Nephron (organoid): ENCODE results near the gene CACNG5.

Source experiments
- H3K27ac Mint-ChIP-seq, 3 experiments: 2 replicates each; pipeline ENCODE4 v1.8.0; 2020; ENCODE audit warnings: mixed read lengths in 3 of 3, mild to moderate bottlenecking in 2 of 3, moderate library complexity in 1 of 3
- H3K27me3 Mint-ChIP-seq: 2 replicates; pipeline ENCODE4 v1.8.0; 2021; ENCODE audit warnings: low read depth, mild to moderate bottlenecking, moderate library complexity, mixed read lengths
- H3K36me3 Mint-ChIP-seq: 2 replicates; pipeline ENCODE4 v1.8.0; 2020; ENCODE audit warnings: low read depth, mixed read lengths
- H3K4me1 Mint-ChIP-seq: 2 replicates; pipeline ENCODE4 v1.8.0; 2020; ENCODE audit warnings: mixed read lengths
- H3K4me3 Mint-ChIP-seq, 3 experiments: 2 replicates each; pipeline ENCODE4 v1.8.0; 2020; ENCODE audit warnings: mild to moderate bottlenecking in 3 of 3, mixed read lengths in 3 of 3, moderate library complexity in 2 of 3
- H3K9me3 Mint-ChIP-seq: 2 replicates; pipeline ENCODE4 v1.8.0; 2020; ENCODE audit warnings: mixed read lengths
- TF ChIP-seq, protein P1 (sequence below), 3 experiments: fragments of 200-600 bp; sonication (generic); IDR thresholded peaks; one replicate each; pipeline ENCODE4 v1.5.0; 2021; ENCODE audit warnings: antibody characterized with exemption in 3 of 3; ENCODE audit not compliant: unreplicated experiment in 3 of 3

Gene CACNG5

DNA sequence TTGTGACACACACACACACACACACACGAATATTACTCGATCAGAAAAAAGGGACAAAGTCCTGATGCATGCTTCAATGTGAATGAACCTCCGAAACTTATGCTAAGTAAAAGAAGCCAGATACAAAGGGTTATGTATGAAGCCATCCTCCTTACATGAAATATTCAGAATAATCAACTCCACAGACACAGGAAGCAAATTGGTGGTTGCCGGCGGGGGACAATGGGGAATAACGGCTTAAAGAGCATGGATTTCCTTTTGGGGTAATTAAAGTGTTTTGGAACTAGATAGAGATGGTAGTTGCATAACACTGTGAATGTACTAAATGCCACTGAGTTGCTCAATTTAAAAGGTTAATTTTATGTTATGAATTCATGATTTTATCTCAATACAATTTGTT, 8.1 kb upstream of the CACNG5 start:
- Mint-ChIP-seq H3K4me3 (no peak overlapping the region), H3K9me3 (no peaks in the 10 kb centered on the region), H3K27me3 (peaks cover 10% of the 10 kb centered on the region)

DNA sequence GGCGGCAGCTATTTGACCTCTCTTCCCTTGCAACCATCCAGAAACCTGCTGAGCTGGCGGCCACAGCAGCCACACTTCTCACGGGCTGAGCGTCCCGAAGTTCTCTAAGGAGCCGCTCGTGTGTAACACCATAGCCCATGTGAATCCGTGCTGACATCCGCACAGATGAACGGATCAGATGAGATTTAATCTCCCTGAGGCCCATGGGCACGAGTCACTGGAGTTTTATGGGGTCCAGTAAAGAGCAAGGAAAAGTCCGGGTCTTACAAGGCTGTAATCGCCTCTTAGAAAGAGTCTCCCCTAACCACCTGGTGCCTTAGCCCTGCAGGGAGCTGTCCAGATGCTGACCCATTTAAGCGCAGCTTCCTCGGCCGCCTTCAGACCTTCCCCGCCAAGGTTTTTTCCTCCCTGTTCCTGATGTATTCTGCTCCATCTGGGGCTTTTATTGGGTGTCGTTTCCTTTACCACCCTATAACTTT, 5.5 kb upstream of the CACNG5 start:
- no peaks in the 10 kb centered on the region for H3K9me3 Mint-ChIP-seq
- H3K27me3 Mint-ChIP-seq, result peaks cover 34% of the 10 kb centered on the region
- H3K27ac Mint-ChIP-seq, result peak overlapping the region in 1 of 3 experiments; percentile 4
- TF ChIP-seq, protein P1, sequence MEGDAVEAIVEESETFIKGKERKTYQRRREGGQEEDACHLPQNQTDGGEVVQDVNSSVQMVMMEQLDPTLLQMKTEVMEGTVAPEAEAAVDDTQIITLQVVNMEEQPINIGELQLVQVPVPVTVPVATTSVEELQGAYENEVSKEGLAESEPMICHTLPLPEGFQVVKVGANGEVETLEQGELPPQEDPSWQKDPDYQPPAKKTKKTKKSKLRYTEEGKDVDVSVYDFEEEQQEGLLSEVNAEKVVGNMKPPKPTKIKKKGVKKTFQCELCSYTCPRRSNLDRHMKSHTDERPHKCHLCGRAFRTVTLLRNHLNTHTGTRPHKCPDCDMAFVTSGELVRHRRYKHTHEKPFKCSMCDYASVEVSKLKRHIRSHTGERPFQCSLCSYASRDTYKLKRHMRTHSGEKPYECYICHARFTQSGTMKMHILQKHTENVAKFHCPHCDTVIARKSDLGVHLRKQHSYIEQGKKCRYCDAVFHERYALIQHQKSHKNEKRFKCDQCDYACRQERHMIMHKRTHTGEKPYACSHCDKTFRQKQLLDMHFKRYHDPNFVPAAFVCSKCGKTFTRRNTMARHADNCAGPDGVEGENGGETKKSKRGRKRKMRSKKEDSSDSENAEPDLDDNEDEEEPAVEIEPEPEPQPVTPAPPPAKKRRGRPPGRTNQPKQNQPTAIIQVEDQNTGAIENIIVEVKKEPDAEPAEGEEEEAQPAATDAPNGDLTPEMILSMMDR (IDR thresholded peaks at IDR 0.05; ENCODE audit: unreplicated experiment in 3 of 3), result no peak
- H3K4me3 Mint-ChIP-seq, result peak overlapping the region in 1 of 3 experiments; percentile 20
- H3K4me1 Mint-ChIP-seq, result peaks cover 12% of the 10 kb centered on the region
- no peaks in the 10 kb centered on the region for H3K36me3 Mint-ChIP-seq

More for the DNA sequence above, 8.1 kb upstream of the CACNG5 start:
- Mint-ChIP-seq H3K36me3 (no peaks in the 10 kb centered on the region), H3K4me1 (peaks cover 12% of the 10 kb centered on the region), H3K27ac (no peak overlapping the region)
- TF ChIP-seq, protein P1 (IDR thresholded peaks at IDR 0.05; ENCODE audit: unreplicated experiment in 3 of 3), result no peak

DNA sequence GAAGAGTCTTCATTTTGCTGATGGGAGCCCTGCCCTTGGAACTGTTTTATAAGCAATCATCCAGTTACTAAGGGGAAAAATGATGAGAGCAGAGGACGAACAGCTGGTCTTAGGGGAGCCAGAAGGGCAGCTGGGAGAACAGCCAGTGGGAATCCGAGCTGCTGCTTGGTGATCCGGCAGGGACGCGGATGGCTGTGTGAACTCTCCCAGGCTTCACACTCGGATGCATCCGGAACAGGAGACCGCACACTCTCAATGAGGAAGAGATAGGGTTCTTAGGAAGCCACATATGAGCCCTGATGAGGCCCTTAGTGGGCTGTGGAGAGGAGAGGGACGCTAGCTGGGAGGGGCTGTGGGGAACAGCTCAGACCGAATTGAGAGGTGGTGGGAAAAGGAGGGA, 5.0 kb upstream of the CACNG5 start:
- TF ChIP-seq, protein P1 (IDR thresholded peaks at IDR 0.05; ENCODE audit: unreplicated experiment in 3 of 3), result no peak
- Mint-ChIP-seq H3K27ac (no peak overlapping the region), H3K4me1 (peaks cover 12% of the 10 kb centered on the region), H3K9me3 (no peaks in the 10 kb centered on the region), H3K27me3 (peaks cover 37% of the 10 kb centered on the region), H3K4me3 (no peak overlapping the region), H3K36me3 (no peaks in the 10 kb centered on the region)

DNA sequence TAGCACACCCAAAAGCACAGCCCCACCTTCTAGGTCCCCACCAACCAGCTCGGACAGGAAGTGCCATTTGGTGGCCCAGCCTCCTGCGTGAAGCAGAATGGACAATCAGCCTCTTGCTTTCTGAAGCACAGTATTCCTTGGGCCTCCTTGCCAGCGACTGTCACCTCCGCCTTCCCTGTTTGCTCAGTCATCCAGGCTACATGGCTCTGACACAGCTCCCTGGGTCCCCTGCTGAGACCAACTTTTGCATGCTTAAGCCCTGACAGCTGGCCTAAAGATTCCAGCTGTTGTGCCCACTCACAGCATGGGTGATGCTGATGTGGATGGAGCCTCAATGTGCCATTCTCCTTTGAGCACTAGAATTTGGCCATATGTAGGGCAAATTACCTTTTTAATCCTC, 4.5 kb upstream of the CACNG5 start:
- Mint-ChIP-seq H3K9me3 (no peaks in the 10 kb centered on the region), H3K27ac (no peak overlapping the region)
- TF ChIP-seq, protein P1 (IDR thresholded peaks at IDR 0.05; ENCODE audit: unreplicated experiment in 3 of 3), result no peak

DNA sequence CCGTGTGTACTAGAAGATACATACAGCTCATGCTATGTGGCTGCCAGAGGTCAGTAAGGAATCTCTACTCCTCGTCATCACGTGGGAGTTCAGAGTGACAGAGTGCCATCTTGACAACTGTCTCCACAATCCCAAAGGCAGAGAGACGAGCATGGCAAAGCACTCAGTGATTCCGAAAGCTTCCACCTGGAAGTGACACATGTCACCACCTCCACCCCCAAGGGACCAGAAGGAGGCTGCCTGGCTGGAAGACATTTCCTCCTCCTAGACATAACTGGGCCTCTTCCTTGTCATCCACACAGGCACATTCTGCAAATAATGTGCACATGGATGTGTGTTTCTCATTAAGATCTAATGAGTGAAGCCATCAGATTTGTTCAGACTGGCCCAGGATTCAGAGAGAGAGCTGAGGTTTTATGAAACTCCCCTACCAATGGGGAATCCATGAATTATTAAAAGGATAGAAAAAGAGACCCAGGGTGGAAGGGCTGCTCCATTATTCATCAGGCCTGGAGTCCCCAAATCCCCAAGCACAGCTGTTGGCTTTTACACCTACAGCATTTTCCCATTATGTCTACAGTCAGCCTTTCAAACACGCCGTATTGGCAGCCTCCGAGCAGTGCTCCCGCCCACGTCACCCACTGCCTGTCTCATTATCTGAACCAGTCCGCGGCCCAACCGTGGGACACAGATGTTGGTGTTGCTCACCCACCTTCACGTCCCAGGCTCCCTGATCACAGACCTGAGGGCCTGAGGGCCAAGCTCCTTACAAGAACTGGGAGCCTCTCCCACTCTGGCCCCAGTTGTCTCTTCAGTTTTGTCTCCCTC, 3.3 kb upstream of the CACNG5 start:
- Mint-ChIP-seq H3K36me3 (no peaks in the 10 kb centered on the region), H3K27ac (no peak overlapping the region), H3K27me3 (peaks cover 51% of the 10 kb centered on the region), H3K4me1 (peaks cover 12% of the 10 kb centered on the region), H3K9me3 (no peaks in the 10 kb centered on the region), H3K4me3 (no peak overlapping the region)
- TF ChIP-seq, protein P1 (IDR thresholded peaks at IDR 0.05; ENCODE audit: unreplicated experiment in 3 of 3), result no peak

More for the DNA sequence above, 4.5 kb upstream of the CACNG5 start:
- Mint-ChIP-seq H3K4me1 (peaks cover 12% of the 10 kb centered on the region), H3K27me3 (peaks cover 40% of the 10 kb centered on the region), H3K4me3 (no peak overlapping the region), H3K36me3 (no peaks in the 10 kb centered on the region)

DNA sequence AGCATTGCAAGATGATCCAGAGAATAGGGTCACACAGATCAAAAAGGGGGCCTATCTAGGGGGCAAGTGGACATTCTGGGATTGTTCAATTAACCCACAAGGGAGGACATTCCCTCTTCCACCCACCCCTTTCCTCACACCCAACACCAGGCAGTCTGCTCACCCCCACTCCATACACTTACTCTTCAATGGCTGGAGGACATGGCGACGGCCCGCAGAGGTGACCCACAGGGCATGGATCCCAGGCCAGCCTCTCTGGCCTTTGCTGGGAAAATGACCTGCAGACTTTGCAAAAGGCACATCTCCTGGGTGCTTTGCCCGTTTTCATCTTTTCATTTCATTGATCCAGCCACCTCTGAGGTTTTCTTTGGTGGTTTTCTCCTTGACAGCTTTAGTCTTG, 1.7 kb upstream of the CACNG5 start:
- Mint-ChIP-seq H3K4me1 (peaks cover 12% of the 10 kb centered on the region), H3K9me3 (no peaks in the 10 kb centered on the region), H3K27me3 (peaks cover 64% of the 10 kb centered on the region), H3K4me3 (no peak overlapping the region), H3K27ac (no peak overlapping the region), H3K36me3 (no peaks in the 10 kb centered on the region)
- TF ChIP-seq, protein P1 (IDR thresholded peaks at IDR 0.05; ENCODE audit: unreplicated experiment in 3 of 3), result no peak
